ENCODE measurements around the gene GAGE12C.
"Not testable (repeated sequence)": the region's sequence is repeated elsewhere in the genome, so short reads cannot be mapped to it uniquely, and the experiment has no call there.

The GAGE12C gene

GRCh38 chrX:49531877-49532276 lies at the start of gene GAGE12C:
Gene GAGE12C (plus strand): TSS chrX:49532177. CDS start chrX:49533332, 1,155 bp downstream.
- not testable (repeated sequence) for DNase-seq

GRCh38 chrX:49541433-49541832 lies 9.5 kb downstream of the GAGE12C start, which contains the start of gene GAGE12D:
Gene GAGE12D (plus strand): TSS chrX:49541733. CDS start chrX:49542888, 1,155 bp downstream.
- DNase-seq = not testable (repeated sequence)

- DNase-seq = not testable (repeated sequence)
These were observed 19.0 kb downstream of the GAGE12C start, which contains the start of gene GAGE12E for GRCh38 chrX:49550989-49551388. Gene GAGE12E (plus strand): TSS chrX:49551289. CDS start chrX:49552444, 1,155 bp downstream.

GRCh38 chrX:49560542-49560941 lies 28.6 kb downstream of the GAGE12C start, which contains the start of gene GAGE12F:
Gene GAGE12F (plus strand): TSS chrX:49560842. CDS start chrX:49561997, 1,155 bp downstream.
- not testable (repeated sequence) for DNase-seq

- not testable (repeated sequence) for DNase-seq
These were observed 36.8 kb downstream of the GAGE12C start for GRCh38 chrX:49568728-49569127.

- DNase-seq = not testable (repeated sequence)
These were observed 37.2 kb downstream of the GAGE12C start for GRCh38 chrX:49569152-49569551.

GRCh38 chrX:49570100-49570499 lies 38.1 kb downstream of the GAGE12C start, which contains the start of gene GAGE12G:
Gene GAGE12G (plus strand): TSS chrX:49570400. CDS start chrX:49571555, 1,155 bp downstream.
- not testable (repeated sequence) for DNase-seq

- DNase-seq = not testable (repeated sequence)
These were observed 47.7 kb downstream of the GAGE12C start, which contains the start of gene GAGE12H for GRCh38 chrX:49579649-49580048. Gene GAGE12H (plus strand): TSS chrX:49579949. CDS start chrX:49581104, 1,155 bp downstream.

Measured in hematopoietic multipotent progenitor cell treated with erythropoietin and hydrocortisone succinate and interleukin-3 and kit ligand, for 6 days (in vitro differentiated cells).